ENCODE data around the gene FSTL5. TPM values are rescaled to one million over a fixed set of nuclear protein-coding genes. Genes with fewer than 3 reads are reported as not detected.

FSTL5 gene
- total and polyA plus RNA-seq, 9 of the 15 experiments (the other 6 are each of a cell fraction or from before 2014, with no cell fraction given) = 0.09 to 3.1 (median 0.50) TPM; not detected in 1

DNA sequence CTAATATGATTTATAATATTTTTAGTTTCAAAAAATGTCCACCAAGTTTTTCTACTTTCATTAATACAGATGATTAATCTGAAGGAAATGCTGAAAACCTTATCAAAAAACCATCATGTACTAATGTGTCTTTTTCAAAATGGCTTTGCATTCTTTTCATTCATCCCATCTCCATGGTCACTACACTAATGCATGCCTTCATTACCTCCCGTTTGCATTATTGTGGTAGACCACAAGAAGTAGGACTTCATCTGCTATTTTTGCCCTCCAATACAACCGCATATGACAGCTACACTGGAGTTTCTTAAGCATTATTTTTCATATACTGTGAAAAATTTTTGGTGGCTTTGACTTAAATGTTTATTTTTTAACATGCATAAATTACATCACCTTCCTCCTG is 37.9 kb upstream of the FSTL5 start:
- no peaks in the 10 kb centered on the region for H3K27me3 ChIP-seq (ENCODE audit: control insufficient read depth in 2 of 2, insufficient read depth in 2 of 2, low read length in 2 of 2)
- H4K20me1 ChIP-seq (replicated peaks; ENCODE audit: control insufficient read depth, insufficient read depth, low read length) = no peaks in the 10 kb centered on the region
- CTCF ChIA-PET (ENCODE audit: low intra/inter-chr PET ratio) = no interaction called here
- no peaks in the 10 kb centered on the region for H3K4me1 ChIP-seq (replicated peaks in 1 of 2; ENCODE audit: control insufficient read depth in 2 of 2, insufficient read depth in 2 of 2, low read length in 2 of 2)
- no peaks in the 10 kb centered on the region for H3K36me3 ChIP-seq (ENCODE audit: control insufficient read depth, insufficient read depth, low read length)
- no peak for ATAC-seq
- H3K9ac ChIP-seq (ENCODE audit: insufficient read depth in 1 of 2, low read depth in 2 of 2, low read length in 2 of 2) = no peak overlapping the region
- no peak overlapping the region for H2AFZ ChIP-seq (ENCODE audit: low read depth, low read length)
- no peak for DNase-seq (ENCODE audit: extremely low read depth in 1 of 4, low spot score in 3 of 4)
- FAIRE-seq = no peak
- H3K9me1 ChIP-seq (ENCODE audit: control insufficient read depth, insufficient read depth, low read length) = no peaks in the 10 kb centered on the region
- intact Hi-C loops (cut with micrococcal nuclease) = no loop called here
- in situ Hi-C loops (cut with MboI) = no loop called here
- H3K4me3 ChIP-seq = no peak overlapping the region
- no TSS peak for BruUV-seq (replicated peaks)
- WGBS (ENCODE audit: insufficient coverage, low coverage, missing lambda C conversion rate) = 0% methylated on average over 2 of the region's 2 CpGs
- H3K9me3 ChIP-seq (replicated peaks; ENCODE audit: control insufficient read depth, insufficient read depth, low read depth, low read length) = no peaks in the 10 kb centered on the region
- H3K27ac ChIP-seq (ENCODE audit: extremely low read depth, low read depth, low read length) = no peak overlapping the region
- POLR2A ChIA-PET = no interaction called here
- H3K79me2 ChIP-seq (ENCODE audit: control insufficient read depth, insufficient read depth, low read length) = no peaks in the 10 kb centered on the region
- H3K4me2 ChIP-seq (ENCODE audit: insufficient read depth, low read length) = no peak overlapping the region
- TF ChIP-seq FOXP4 (CRISPR knock-in tag; IDR thresholded peaks at IDR 0.05; ENCODE audit: borderline replicate concordance) = no peak
- no peak for TF ChIP-seq MTA3 (IDR thresholded peaks at IDR 0.05; ENCODE audit: borderline replicate concordance)
- no peak for TF ChIP-seq E2F6 (IDR thresholded peaks at IDR 0.05; ENCODE audit: borderline replicate concordance in 1 of 2, extremely low read depth in 1 of 2, insufficient read depth in 1 of 2, insufficient read length in 1 of 2, low read depth in 1 of 2, low read length in 1 of 2, poor library complexity in 1 of 2, severe bottlenecking in 1 of 2)
- no peak for TF ChIP-seq SMARCC2 (IDR thresholded peaks at IDR 0.05; ENCODE audit: low read depth)
- TF ChIP-seq GABPA (tag; conservative IDR thresholded peaks at IDR 0.05; ENCODE audit: low read depth) = no peak
- no peak for TF ChIP-seq SP2 (IDR thresholded peaks at IDR 0.05; ENCODE audit: extremely low read depth, low read depth, low read length, poor library complexity, severe bottlenecking)
- no peak for TF ChIP-seq ESRRB (CRISPR knock-in tag; IDR thresholded peaks at IDR 0.05; ENCODE audit: borderline replicate concordance)
